ENCODE data around the gene ZSWIM8.
A peak's percentile ranks its signal among the peaks of the same experiment; 100 is the strongest.

The ZSWIM8 gene

DNA sequence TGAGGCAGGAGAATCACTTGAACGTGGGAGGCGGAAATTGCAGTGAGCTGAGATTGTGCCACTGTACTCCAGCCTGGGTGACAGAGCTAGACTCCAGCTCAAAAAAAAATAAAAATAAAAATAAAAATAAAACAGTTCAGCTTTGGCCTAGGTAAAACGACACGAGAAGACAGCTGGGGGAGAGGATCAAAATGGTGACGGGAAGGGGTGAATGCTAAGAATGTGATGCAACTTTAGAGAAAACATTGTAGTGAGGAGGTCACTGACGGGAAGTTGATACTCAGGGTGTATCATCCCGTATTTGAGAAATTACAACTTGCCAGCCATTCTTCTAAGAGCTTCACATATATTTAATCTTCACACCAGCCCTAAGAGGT, 24.9 kb downstream of the ZSWIM8 start:
- FAIRE-seq (no peak), DNase-seq (ENCODE audit: insufficient read length, low spot score) (no peak)
- TF ChIP-seq POLR2AphosphoS5 (IDR thresholded peaks at IDR 0.05; ENCODE audit: low read depth, low read length) (no peak), TAF1 (IDR thresholded peaks at IDR 0.05; ENCODE audit: low read depth, low read length) (no peak), PAX5 (IDR thresholded peaks at IDR 0.05; ENCODE audit: insufficient read depth, low read length, severe bottlenecking) (no peak)

DNA sequence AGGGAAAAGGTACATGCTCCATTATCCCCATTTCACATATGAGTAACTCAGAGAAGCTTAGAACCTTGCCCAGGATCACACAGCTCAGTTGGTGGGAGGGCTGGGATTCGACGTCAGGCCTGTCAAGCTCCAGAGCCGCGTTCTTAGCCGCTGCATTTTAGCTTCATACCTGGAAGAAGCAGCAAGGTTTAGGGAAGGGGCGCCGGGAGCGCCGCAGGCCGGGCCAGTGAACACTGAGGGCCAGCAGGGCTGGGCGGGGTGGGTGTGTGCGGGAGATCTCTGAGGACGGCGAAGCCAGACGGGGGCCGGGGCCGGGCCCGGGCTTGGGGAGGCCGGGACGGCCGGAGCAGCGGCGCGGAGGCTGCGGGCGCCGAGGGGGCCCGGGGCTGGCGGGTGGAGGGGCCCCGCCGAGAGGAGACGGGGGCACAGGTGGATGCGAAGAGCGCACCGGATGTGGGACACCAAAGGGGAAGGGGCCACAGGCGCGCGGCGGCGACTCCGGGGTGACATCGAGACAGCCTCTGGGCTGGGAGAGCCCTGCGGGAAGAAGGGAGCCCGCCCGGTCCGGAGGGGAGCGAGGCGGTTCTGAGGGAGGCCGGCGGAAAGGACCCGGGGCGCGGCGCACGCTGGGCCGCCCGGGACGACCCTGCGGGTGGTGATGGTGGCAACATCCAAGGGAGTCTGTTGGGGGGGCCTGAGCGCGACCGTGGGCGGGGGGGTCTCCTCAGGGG, 25.5 kb downstream of the ZSWIM8 start:
- no peak for TF ChIP-seq POLR2A (IDR thresholded peaks at IDR 0.05; ENCODE audit: low read depth, low read length)
- TF ChIP-seq SPI1 (IDR thresholded peaks at IDR 0.05; ENCODE audit: low read depth, low read length) = 0 out of 2 replicates have a peak, but pooled peaks have one; percentile 14
- no peak for FAIRE-seq
- DNase-seq (ENCODE audit: insufficient read length, low spot score) = peak; percentile 68

DNA sequence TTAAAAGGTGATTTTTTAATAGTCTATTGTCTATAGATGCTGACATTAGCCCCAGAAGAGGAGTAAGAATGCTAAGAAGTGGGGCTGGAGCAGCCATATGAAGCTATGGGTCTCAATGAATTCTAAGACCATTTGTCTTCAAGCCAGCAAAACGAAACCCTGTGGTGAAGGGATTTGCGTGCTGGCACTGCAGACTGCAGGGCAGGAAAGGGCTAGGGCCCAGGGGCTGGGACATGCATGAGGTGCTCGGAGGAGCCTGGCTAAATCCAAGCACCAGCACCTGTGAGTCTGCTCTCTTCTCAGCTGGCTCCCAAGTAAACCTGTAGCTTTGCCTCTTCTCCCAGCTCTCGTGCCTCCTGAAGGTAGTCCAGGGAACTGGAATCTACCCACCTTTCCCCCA, 27.3 kb downstream of the ZSWIM8 start:
- DNase-seq (ENCODE audit: insufficient read length, low spot score) = no peak
- TF ChIP-seq POLR2AphosphoS5 (IDR thresholded peaks at IDR 0.05; ENCODE audit: low read depth, low read length) (no peak), POU2F2 (IDR thresholded peaks at IDR 0.05; ENCODE audit: low read depth, low read length) (no peak), SPI1 (IDR thresholded peaks at IDR 0.05; ENCODE audit: low read depth, low read length) (no peak), POLR2A (IDR thresholded peaks at IDR 0.05; ENCODE audit: low read depth, low read length) (no peak), TAF1 (IDR thresholded peaks at IDR 0.05; ENCODE audit: low read depth, low read length) (no peak), PAX5 (IDR thresholded peaks at IDR 0.05; ENCODE audit: insufficient read depth, low read length, severe bottlenecking) (no peak)
- no peak for FAIRE-seq

DNA sequence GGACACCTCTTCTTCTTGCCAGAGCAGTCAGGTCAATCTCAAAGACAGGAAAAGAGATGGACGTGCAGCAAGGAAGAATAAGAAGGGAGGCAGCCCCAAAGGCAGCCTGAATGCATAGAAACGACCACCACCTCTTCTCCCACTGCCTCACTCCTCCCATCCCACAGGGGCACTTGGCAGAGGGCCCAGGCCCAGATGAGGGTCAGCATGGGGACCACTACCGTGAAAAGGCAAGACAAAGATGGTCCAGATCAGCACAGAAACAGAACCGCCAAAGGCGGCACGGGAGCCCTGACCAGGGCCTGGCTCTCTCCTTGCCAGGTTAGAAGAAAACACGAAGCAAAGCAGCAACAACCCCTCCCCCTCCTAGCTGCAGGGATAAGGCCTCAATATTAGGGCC, 27.9 kb downstream of the ZSWIM8 start:
- DNase-seq (ENCODE audit: insufficient read length, low spot score) (no peak), FAIRE-seq (no peak)
- TF ChIP-seq TAF1 (IDR thresholded peaks at IDR 0.05; ENCODE audit: low read depth, low read length) (no peak), SPI1 (IDR thresholded peaks at IDR 0.05; ENCODE audit: low read depth, low read length) (no peak), PAX5 (IDR thresholded peaks at IDR 0.05; ENCODE audit: insufficient read depth, low read length, severe bottlenecking) (no peak), POLR2A (IDR thresholded peaks at IDR 0.05; ENCODE audit: low read depth, low read length) (no peak), POLR2AphosphoS5 (IDR thresholded peaks at IDR 0.05; ENCODE audit: low read depth, low read length) (no peak), POU2F2 (IDR thresholded peaks at IDR 0.05; ENCODE audit: low read depth, low read length) (no peak)

DNA sequence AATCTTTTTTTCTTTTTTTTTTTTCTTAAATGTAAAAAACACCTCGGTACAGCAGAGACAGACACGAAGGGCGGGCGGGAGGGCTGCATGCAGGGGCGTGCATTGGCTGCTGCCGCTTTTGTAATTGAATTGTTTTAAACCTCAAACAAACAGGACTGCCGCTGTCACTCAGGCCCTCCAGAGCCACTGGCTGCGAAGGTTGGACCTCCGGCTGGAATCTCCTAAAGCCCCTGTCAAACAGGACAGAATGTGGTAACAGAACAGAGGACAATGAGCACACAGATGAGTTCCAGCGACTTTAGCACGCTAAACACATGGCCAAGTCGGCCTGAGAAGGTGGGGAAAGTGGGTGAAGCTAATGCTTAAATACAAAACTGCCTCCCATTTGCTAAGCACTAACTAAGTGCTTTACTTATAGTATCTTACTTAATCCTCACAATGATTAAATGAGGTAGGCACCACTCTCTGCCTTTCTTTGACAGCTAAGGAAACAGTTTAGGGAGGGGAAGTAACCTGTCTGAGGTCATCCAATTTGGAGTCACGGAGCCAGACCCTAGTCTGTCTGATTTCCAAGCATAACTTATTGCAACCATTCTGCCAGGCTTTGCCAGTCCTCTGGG, 29.0 kb downstream of the ZSWIM8 start:
- no peak for DNase-seq (ENCODE audit: insufficient read length, low spot score)
- FAIRE-seq = no peak
- TF ChIP-seq SPI1 (IDR thresholded peaks at IDR 0.05; ENCODE audit: low read depth, low read length) (no peak), PAX5 (IDR thresholded peaks at IDR 0.05; ENCODE audit: insufficient read depth, low read length, severe bottlenecking) (no peak), POLR2A (IDR thresholded peaks at IDR 0.05; ENCODE audit: low read depth, low read length) (no peak), POLR2AphosphoS5 (IDR thresholded peaks at IDR 0.05; ENCODE audit: low read depth, low read length) (no peak), TAF1 (IDR thresholded peaks at IDR 0.05; ENCODE audit: low read depth, low read length) (no peak), POU2F2 (IDR thresholded peaks at IDR 0.05; ENCODE audit: low read depth, low read length) (no peak)

DNA sequence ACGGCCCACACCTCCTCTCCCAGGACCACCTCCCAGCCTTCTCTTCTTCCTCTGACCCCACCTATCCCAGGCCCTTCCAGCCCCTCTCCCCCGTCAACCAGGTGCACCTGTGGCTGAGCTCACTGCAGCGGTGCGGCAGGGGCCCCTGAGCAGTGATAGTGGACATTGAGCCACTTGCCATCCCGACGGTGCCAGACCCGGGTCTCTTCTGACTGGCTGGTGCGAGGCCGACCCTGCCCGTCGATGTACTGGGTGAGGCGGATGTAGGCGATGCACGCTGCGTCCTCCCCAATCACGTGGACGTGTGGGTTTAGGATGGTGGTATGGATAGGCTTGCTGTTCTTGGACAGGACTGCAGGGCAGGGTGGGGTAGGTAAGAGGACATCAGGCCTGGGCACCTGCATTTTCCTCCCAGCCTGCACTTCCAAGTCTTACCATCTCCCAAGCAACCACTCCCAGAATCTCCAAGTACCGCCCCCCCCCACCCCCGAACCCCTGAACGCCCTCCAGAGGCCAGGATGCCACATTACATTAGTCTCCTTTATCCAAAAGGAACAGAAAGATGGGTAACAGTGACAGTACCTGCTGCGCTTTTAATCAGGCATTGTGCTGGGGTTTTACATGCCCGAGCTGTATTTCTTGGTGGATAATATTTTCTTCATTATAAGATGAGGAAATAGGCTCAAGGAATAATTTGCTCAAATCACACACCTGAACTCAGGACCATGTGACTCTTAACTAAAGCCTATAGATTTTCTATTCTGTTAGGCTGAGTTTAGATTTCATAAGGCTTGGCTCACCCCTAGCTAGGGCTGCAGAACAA, 29.7 kb downstream of the ZSWIM8 start:
- TF ChIP-seq PAX5 (IDR thresholded peaks at IDR 0.05; ENCODE audit: insufficient read depth, low read length, severe bottlenecking) (no peak), SPI1 (IDR thresholded peaks at IDR 0.05; ENCODE audit: low read depth, low read length) (no peak), POU2F2 (IDR thresholded peaks at IDR 0.05; ENCODE audit: low read depth, low read length) (no peak), POLR2A (IDR thresholded peaks at IDR 0.05; ENCODE audit: low read depth, low read length) (no peak), POLR2AphosphoS5 (IDR thresholded peaks at IDR 0.05; ENCODE audit: low read depth, low read length) (no peak), TAF1 (IDR thresholded peaks at IDR 0.05; ENCODE audit: low read depth, low read length) (no peak)
- FAIRE-seq (no peak), DNase-seq (ENCODE audit: insufficient read length, low spot score) (no peak)

DNA sequence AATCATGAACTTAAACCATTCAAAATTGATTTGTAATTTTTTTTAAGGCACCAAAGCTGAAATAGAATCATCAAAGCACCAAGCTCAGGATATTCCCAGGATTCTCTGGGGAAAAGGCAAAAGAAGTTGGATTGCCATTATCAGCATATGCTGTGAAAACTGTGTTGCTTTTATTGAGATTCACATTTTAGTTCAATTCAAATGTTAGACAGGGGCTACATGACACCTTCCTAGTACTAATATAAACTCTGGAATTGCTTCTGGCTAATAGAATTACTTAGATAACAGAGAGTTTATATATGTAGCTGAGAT, 30.3 kb downstream of the ZSWIM8 start:
- TF ChIP-seq POU2F2 (IDR thresholded peaks at IDR 0.05; ENCODE audit: low read depth, low read length) (no peak), POLR2AphosphoS5 (IDR thresholded peaks at IDR 0.05; ENCODE audit: low read depth, low read length) (no peak), SPI1 (IDR thresholded peaks at IDR 0.05; ENCODE audit: low read depth, low read length) (no peak), PAX5 (IDR thresholded peaks at IDR 0.05; ENCODE audit: insufficient read depth, low read length, severe bottlenecking) (no peak), TAF1 (IDR thresholded peaks at IDR 0.05; ENCODE audit: low read depth, low read length) (no peak), POLR2A (IDR thresholded peaks at IDR 0.05; ENCODE audit: low read depth, low read length) (no peak)
- no peak for FAIRE-seq
- DNase-seq (ENCODE audit: insufficient read length, low spot score) = no peak

DNA sequence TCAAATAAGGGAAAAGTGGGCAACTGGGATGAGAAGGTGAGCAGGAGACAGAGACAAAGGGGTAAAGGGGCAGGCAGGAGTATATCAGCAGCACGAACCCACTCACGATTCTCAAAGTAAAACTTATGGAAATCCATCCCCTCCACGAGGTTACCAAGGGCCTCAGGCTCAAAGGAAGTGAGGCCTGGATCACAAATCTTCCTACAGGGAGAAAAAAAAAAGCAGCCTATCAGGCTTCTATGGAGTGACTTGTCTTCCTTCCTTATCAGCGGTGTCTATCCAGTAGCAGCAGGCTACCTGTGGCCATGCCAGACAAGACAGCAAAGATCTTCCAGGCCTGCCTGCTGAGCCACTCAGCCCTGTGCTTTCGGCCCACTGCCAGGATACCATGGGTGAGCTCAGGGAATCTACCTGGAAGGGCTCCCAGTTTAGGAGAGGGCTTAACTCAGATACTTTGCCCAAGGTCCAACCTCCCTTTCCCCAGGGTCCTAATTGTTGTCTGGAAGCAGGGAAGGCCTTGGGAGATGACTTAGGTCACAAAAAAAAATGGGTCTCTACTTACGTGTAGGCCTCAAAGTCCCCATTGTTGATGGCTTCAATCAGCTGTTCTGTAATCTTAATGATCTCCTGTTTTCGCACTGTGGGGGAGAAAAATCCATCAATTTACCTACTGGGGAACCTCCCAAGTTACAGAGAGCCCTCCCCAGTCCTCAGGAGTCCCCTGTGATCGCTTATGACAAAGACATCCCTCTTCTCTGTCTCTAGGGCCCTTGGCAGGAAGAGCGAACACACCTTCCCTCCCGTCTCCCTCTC, 31.7 kb downstream of the ZSWIM8 start:
- FAIRE-seq = no peak
- DNase-seq (ENCODE audit: insufficient read length, low spot score) = no peak
- TF ChIP-seq PAX5 (IDR thresholded peaks at IDR 0.05; ENCODE audit: insufficient read depth, low read length, severe bottlenecking) (no peak), SPI1 (IDR thresholded peaks at IDR 0.05; ENCODE audit: low read depth, low read length) (no peak), POU2F2 (IDR thresholded peaks at IDR 0.05; ENCODE audit: low read depth, low read length) (no peak), POLR2A (IDR thresholded peaks at IDR 0.05; ENCODE audit: low read depth, low read length) (no peak), POLR2AphosphoS5 (IDR thresholded peaks at IDR 0.05; ENCODE audit: low read depth, low read length) (no peak), TAF1 (IDR thresholded peaks at IDR 0.05; ENCODE audit: low read depth, low read length) (no peak)

DNA sequence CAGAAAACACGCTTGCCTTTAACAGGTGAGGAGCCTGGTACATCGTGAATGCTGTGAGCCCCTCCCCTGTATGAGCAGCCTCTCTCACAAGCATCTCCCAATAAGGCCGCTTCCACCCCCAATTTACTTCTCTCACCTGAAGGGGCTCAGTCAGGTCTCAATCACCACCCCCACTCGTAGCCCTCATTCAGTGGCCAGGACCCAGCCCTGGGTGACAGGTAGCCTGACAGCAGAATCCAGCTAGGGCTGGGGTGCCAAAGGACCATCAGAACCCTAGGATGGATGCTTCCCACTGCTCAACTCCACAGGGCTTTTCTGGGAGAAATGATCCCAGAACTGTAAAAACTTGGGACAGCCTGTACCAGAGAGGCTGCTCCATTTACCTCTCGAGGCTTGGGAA, 32.4 kb downstream of the ZSWIM8 start:
- FAIRE-seq (no peak), DNase-seq (ENCODE audit: insufficient read length, low spot score) (no peak)
- TF ChIP-seq POLR2A (IDR thresholded peaks at IDR 0.05; ENCODE audit: low read depth, low read length) (no peak), PAX5 (IDR thresholded peaks at IDR 0.05; ENCODE audit: insufficient read depth, low read length, severe bottlenecking) (no peak), POU2F2 (IDR thresholded peaks at IDR 0.05; ENCODE audit: low read depth, low read length) (no peak), SPI1 (IDR thresholded peaks at IDR 0.05; ENCODE audit: low read depth, low read length) (no peak), TAF1 (IDR thresholded peaks at IDR 0.05; ENCODE audit: low read depth, low read length) (no peak), POLR2AphosphoS5 (IDR thresholded peaks at IDR 0.05; ENCODE audit: low read depth, low read length) (no peak)

Measured in GM12891 (cell line).